ENCODE data around the gene LCP2. TPM values are rescaled to one million over a fixed set of nuclear protein-coding genes. Genes with fewer than 3 reads are reported as not detected.

Gene LCP2
- polyA plus RNA-seq (2012; ENCODE audit: insufficient read depth, insufficient read length, low read depth): not detected

- Histone ChIP-seq H3K9me3 (no peaks in the 10 kb centered on the region), H3K36me3 (no peaks in the 10 kb centered on the region), H3K27me3 (peaks cover 5% of the 10 kb centered on the region; the same call in 1 of the 2 replicates), H3K4me1 (no peaks in the 10 kb centered on the region), H3K4me3 (ENCODE audit: low read depth, low read length) (no peak within 1 kb of the TSS)
- no peak for DNase-seq
- TF ChIP-seq CTCF (IDR thresholded peaks at IDR 0.05; ENCODE audit: low read depth, low read length): no peak
These were observed at the start of gene LCP2 for GRCh38 chr5:170297589-170298462. Gene LCP2 (minus strand): TSS chr5:170297777. CDS start chr5:170297611, 166 bp downstream.

DNA sequence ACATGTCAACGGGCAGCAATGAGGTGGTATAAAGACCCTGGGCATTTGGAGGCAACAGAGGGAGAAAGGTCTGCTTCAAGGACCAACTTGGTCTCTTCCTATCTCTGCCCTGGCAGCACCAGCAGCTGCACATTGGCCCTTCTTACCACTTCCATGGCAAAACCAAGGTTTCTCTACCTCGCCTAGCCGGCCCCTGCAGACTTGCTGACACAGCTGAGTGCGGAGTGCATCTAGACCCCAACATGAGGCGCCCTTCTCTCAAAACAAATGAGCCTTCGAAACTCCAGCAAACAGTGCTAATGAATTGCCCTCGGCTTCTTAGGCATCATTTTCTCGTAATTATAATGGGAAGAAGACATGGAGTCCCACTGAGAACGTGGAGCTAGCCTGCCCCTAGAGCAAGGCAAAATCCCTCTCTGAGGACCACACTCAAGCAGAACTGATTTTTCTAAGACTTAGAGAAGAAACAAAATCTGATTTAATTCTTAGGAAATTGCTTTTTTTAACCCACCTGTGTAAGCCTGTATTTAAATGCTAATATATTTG lies 49.5 kb upstream of the LCP2 start:
- no peak for DNase-seq
- Histone ChIP-seq H3K27me3 (peaks cover 29% of the 10 kb centered on the region), H3K4me1 (no peaks in the 10 kb centered on the region), H3K36me3 (no peaks in the 10 kb centered on the region), H3K4me3 (ENCODE audit: low read depth, low read length) (no peak overlapping the region), H3K9me3 (no peaks in the 10 kb centered on the region)
- TF ChIP-seq CTCF (IDR thresholded peaks at IDR 0.05; ENCODE audit: low read depth, low read length): no peak

- TF ChIP-seq CTCF (IDR thresholded peaks at IDR 0.05; ENCODE audit: low read depth, low read length): no peak
- Histone ChIP-seq H3K27me3 (peaks cover 27% of the 10 kb centered on the region), H3K4me1 (no peaks in the 10 kb centered on the region), H3K9me3 (no peaks in the 10 kb centered on the region), H3K4me3 (ENCODE audit: low read depth, low read length) (no peak overlapping the region), H3K36me3 (no peaks in the 10 kb centered on the region)
- no peak for DNase-seq
These were observed 48.4 kb upstream of the LCP2 start for GRCh38 chr5:170345971-170346370.

DNA sequence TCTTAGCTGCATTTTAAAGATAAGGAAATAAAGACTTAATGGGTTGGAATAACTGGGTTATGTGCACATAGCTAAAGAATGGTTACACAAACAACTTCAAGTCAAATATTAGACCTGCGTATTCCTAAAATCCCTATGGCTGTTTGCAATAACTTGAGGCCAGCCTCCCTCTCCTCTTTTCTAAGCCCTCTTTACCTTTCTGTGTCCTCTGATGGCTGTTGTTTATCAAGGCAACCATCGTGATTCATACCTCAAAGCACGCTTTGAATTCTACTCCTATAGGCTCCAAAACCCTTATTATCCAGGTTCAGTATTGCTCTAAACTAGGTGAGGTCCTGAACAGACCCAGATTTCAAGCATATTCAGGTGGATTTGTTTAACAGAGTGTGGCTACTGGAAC lies 45.6 kb upstream of the LCP2 start:
- Histone ChIP-seq H3K36me3 (no peaks in the 10 kb centered on the region), H3K9me3 (no peaks in the 10 kb centered on the region), H3K4me3 (ENCODE audit: low read depth, low read length) (no peak overlapping the region), H3K4me1 (no peaks in the 10 kb centered on the region), H3K27me3 (peaks cover 13% of the 10 kb centered on the region)
- TF ChIP-seq CTCF (IDR thresholded peaks at IDR 0.05; ENCODE audit: low read depth, low read length): no peak
- no peak for DNase-seq

DNA sequence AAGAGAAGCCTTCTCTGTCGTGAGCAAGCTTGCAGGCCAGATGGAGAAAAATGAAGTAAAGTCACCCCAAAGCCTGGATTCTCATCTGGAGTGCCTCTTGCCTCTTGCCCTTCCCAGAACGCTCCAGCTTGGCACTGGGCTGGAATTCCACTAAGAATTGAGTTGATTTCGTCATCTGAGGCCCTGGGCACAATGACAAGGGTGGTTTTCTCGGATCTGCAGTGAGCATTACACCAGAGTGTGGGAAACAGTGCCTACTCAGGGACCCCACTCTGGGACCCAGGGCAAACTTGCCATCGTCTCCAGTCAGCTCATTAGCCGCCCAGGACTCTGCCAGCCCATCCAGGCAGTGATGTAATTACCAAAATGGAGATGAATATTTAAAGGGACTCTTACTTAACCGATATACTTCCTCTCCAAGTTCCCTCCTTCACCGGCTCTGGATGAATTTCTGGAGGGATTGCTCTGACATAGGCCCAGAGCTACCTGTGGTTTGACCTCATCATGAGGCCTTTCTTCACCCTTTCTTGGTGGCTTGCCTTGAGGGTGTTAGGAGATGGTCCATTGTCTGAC lies 44.7 kb upstream of the LCP2 start:
- Histone ChIP-seq H3K27me3 (peaks cover 10% of the 10 kb centered on the region; the same call in 1 of the 2 replicates), H3K4me1 (no peaks in the 10 kb centered on the region), H3K36me3 (no peaks in the 10 kb centered on the region), H3K9me3 (no peaks in the 10 kb centered on the region), H3K4me3 (ENCODE audit: low read depth, low read length) (no peak overlapping the region)
- TF ChIP-seq CTCF (IDR thresholded peaks at IDR 0.05; ENCODE audit: low read depth, low read length): no peak
- no peak for DNase-seq
